NCI-H774 (cell line): ENCODE results near the gene PHF3.
A peak's percentile ranks its signal among the peaks of the same experiment; 100 is the strongest.

Experiments
- DNase-seq: peaks from one replicate; lab custom pipeline; 2025; lab: John Stamatoyannopoulos, UW

Gene PHF3, protein sequence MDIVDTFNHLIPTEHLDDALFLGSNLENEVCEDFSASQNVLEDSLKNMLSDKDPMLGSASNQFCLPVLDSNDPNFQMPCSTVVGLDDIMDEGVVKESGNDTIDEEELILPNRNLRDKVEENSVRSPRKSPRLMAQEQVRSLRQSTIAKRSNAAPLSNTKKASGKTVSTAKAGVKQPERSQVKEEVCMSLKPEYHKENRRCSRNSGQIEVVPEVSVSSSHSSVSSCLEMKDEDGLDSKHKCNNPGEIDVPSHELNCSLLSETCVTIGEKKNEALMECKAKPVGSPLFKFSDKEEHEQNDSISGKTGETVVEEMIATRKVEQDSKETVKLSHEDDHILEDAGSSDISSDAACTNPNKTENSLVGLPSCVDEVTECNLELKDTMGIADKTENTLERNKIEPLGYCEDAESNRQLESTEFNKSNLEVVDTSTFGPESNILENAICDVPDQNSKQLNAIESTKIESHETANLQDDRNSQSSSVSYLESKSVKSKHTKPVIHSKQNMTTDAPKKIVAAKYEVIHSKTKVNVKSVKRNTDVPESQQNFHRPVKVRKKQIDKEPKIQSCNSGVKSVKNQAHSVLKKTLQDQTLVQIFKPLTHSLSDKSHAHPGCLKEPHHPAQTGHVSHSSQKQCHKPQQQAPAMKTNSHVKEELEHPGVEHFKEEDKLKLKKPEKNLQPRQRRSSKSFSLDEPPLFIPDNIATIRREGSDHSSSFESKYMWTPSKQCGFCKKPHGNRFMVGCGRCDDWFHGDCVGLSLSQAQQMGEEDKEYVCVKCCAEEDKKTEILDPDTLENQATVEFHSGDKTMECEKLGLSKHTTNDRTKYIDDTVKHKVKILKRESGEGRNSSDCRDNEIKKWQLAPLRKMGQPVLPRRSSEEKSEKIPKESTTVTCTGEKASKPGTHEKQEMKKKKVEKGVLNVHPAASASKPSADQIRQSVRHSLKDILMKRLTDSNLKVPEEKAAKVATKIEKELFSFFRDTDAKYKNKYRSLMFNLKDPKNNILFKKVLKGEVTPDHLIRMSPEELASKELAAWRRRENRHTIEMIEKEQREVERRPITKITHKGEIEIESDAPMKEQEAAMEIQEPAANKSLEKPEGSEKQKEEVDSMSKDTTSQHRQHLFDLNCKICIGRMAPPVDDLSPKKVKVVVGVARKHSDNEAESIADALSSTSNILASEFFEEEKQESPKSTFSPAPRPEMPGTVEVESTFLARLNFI (N-terminal part only)

DNA sequence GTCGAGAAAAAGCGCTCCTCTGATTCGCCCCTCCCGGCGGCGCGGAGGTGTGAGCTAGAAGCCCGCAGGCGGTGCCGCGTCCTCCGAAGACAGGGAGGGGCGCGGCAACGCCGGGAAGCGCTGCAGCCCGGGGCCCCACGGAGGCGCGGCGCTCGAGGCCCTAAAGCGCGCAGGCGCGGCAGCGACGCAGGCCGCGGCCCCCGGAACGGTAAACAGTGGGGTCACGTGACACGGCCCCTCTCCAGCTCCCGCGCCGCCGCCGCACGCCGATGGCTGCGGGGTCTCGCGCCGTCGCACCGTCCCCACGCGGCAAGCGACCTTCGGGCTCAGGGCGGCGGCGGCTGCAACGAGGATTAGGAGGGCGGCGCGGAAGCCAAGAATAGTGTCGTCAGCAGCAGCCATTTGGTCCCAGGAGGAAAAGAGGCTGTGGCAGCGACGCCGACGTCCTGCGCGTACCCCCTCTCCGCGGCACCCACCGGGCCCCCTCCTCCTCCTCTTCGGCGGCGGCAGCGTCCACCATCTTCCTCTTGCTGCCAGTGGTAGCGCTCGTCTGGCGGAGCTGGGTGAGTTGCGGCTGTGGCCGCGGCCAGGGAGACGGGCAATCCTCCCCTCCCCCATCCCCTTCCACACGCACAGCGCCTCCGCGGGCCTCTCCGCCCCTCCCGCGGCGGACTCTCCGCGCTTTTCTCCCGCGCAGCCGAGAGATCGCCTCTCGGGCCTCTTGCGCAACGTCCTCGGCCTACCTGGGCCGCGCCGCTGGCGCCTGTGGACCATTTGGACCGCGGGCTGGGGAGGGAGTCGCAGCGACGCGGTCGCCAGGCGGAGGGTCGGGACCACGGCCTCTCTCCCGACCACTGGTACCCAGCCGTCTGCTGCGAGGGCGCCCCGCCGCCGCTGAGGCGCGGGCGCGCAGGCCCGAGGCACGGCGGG, at the start of gene PHF3:
Gene PHF3, plus strand, starts transcription at position 215 of the 930 bp plus-strand sequence. CDS start 10,750 bp downstream, outside the sequence.
- peak; percentile 97 for DNase-seq

DNA sequence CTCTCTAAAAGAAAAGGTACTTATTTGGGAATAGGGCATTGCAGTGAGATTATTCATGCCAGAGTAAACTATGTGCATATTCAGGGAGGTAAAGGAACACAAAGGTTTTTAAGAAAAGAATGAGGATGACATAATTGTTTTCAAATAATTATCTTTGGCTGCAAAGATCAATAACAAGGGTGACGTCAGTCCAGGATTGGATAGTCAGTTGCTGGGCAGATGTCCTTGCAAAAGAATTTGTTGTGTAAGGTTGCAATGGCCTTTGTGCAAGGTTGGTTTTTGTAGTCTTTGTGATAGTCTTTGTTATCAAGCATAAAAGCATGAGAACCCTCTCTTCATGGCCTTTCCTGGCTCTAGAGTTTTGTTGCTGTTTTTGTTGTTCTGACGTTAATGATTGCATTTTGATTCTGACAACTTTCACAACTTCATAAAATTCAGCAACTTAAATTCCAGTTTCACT, 45.6 kb upstream of the PHF3 start:
- DNase-seq = peak; percentile 69

DNA sequence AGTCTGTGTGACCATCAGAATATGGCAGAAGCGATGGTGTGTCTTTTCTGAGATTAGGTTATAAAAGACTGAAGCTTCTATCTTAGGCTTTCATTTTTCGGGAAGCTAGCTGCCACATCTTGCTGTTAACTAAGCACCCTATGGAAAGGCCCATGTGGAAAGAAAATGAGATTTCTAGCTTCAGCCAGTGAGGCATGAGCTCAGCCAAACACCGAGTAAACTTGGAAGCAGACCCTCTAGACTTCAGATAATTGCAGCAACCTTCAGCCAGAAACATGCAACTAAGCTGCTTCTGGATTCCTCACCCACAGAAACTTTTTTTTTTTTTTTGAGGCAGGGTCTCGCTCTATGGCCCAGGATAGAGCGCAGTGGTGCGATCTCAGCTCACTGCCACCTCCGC, 42.7 kb upstream of the PHF3 start:
- no peak for DNase-seq

DNA sequence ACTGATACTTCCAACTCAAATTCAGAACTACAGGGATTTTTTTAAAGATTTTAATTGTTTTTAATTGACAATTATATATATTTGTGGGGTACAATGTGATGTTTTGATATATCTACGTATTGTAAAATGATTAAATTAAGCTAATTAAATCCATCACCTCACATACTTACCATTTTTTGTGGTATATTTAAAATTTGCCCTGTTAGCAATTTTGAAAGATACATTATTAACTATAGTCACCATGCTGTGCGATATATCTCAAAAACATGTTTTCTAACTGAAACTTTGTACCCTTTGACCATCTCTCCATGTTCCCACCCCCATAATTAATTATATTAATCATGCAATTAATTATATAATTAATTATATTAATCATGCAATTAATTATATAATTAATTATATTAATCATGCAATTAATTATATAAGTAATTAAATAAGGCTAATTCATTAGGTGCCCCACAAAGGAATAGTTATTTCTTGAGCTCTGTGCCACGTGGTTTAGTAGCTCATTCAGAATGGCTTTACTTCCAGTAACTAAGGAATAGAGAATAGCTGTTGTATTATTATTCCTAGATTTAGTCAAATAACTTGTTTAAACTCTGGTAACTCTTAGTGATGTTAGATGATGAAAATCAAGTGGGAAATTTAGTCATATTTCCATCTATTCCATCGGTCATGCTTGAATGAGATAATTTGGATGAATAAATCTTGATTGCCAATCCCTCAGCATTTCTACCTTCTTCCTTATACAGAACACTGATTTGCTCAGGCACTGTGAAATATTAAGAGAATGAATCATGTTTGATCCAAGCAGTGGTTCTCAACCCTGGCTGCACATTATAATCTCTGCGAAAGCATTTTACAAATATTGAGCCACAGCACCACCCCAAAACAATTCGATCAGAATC, 38.2 kb upstream of the PHF3 start:
- DNase-seq = no peak

DNA sequence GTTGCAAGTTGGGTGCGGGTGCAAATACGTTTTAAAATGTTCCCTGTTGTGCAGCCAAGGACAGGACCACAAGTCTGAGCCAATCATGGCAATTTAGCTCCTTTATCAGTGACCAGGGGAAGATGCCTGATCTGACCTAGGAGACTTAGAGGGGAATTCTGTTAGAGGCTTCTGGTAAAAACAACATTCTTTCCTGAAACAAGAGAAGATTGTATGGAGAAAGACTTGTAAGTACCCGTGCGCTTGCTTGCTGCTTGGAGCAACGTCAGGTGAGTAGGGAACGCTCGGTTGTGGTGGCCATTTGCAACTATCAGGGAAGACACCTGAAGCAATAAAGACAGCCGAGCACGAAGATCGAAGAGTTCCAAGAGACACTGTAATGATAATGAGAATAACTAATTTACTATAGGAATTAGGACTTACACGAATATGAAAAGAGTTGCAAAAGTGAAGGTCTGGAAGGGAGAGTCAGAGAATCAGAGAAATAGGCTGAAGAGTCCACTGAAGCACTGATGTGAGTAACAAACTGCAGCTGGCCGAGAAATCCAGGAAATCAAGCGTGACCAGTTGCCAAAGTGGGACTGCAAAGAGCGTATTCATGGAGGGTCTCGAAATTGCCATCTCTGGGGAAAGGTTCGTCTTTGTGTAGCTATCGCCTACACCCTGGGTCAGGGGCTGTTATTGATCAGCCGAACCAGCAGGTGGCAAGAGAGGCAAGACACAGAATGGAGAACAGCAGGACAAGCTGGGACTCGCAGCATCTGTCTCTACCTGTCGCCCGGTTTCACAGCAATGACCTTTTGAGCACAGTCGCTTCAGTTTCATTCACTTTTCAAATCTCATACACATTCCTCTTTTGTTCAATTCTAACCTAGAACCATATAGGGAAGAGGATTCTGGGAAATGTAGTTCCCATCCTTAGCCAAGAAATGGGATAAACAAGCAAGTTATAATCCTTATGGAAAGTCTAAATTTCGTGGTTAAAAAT, 37.3 kb upstream of the PHF3 start:
- peak; percentile 79 for DNase-seq

DNA sequence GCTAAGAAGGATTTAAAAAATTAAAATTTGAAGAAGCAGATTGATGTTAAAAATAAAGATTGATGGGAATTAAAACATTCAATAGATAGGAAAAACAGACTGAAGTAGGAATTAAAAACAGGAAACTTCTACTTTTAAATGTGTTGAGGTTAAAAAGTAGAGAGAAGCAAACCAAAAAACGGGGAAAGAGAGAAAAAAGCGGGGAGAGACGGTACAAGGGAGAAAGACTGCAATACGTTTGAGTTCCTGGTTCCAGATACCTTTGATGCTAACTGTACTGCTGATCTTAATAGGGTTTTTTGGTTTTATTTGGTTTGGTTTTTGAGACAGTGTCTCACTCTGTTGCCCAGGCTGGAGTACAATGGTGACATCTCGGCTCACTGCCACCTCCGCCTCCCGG, 36.4 kb upstream of the PHF3 start:
- DNase-seq = no peak

DNA sequence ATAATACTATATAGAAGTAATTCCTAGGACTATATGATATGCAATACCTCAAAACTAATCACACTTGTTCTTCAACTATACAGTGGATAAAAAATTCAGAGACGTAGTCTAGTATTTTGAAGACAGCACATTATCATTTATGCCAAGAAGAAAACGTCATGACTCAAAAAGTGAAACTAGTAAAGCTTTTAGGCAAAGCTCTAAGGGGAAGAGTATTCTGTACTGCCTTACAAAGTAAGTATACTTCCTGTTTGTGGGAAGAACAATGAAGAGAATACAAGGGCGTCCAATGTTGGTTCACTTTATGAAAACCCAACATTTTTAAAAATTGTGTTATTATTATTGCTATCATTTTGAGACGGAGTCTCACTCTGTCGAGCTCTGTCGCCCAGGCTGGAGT, 35.5 kb upstream of the PHF3 start:
- DNase-seq = no peak

DNA sequence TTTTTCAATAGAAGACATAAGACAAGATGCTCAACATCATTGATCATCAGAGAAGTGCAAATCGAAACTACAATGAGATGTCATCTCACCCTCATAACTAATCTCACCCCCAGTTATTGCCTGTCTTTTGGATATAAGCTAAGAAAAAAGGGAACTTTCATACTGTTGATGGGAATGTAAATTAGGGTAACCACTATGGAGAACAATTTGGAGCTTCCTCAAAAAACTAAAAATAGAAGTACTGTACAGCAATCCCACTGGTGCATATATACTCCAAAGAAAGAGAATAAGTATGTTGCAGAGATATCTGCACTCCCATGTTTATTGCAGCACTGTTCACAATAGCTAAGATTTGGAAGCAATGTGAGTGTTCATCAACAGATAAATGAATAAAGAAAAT, 26.4 kb upstream of the PHF3 start:
- DNase-seq = no peak

DNA sequence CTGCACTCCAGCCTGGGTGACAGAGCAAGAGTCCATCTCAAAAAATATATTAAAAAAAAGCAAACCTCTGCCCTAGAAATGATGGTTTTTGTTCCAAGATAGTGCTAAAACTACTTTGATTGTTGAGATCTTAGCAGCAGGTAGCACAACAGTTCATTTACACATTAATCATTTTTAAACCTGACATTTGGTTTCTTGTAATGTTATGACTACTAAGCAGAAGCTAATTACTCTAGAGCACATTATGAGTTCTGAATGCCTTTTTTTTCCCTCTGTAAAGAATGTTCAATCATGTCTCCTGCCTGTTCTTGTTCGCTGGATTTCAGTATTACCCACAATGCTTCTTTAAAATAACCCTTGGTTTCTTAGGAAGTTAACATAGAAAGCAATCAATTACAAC, 24.7 kb upstream of the PHF3 start:
- no peak for DNase-seq

DNA sequence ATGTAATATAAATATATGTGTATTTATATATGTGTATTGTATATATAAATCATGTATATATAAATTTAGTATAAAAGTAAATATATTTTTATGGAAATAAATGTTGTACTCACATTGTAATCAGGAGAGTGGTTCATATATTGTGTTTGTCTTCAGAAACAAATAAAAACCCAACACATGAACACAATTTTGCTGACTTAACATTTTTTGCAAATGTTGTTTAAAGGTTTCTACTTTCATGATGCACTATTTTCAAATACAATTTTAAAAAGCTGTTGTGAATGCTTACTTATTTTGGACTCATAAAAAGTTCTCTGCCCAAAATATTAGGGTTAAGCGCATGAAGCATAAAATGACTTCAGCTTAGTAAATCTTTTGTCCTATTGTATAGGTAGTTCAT, 24.0 kb upstream of the PHF3 start:
- no peak for DNase-seq

DNA sequence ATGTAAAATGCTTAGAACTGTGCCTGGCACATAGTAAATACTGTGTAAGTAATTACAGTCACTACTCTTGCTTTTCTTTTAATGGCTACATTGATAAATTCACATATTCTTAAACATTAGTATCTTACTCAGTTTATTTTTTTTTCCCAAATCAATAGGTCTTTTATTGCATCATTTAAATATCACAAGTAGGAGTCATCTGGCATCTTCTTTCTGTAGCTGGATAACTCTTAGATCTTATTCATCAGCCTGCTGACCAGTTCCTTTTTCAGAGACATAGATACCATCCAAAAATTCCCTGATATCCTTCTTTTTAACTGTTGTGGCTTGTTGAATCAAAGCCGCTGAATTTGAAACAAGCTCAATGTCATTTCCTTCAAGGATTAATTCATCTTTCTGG, 20.0 kb upstream of the PHF3 start:
- DNase-seq = no peak

DNA sequence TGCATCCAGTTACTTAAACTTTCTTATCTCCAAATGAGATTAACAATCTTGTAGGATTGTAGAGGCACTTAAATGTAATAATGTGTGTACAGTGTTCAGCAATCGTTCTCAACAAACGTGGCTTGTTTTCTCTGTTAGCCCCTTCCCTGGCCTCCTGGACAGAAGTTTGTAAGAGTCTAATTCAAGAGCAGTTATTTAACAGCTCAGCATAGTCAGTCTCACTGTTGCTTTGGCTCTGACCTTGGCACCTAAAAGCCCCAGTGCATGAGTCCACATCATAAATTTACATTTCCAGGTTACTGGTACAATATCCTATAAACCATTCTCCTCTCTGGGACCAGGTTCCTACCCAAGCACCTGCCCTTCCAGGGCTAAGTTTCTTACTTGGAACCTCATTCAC, 11.5 kb upstream of the PHF3 start:
- DNase-seq = no peak

DNA sequence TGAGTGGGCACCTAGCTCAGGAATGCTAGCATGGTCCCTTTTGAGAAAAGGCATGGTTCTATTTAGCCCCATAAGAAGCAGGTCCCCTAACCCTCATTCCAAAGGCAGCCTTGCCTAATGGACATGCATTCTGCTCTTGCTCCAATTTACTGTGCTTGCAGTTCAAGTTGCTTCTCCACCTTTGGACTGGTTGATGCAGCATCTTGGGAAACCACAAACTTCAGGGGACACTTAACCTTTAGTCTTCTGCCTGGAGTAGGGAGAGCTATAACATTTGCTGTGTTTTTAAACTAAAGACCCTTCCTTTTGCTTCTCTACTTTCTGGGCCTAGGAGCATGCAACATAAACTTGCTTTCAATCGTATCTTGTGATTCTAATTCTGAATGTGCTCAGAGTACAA, 5.1 kb upstream of the PHF3 start:
- no peak for DNase-seq

DNA sequence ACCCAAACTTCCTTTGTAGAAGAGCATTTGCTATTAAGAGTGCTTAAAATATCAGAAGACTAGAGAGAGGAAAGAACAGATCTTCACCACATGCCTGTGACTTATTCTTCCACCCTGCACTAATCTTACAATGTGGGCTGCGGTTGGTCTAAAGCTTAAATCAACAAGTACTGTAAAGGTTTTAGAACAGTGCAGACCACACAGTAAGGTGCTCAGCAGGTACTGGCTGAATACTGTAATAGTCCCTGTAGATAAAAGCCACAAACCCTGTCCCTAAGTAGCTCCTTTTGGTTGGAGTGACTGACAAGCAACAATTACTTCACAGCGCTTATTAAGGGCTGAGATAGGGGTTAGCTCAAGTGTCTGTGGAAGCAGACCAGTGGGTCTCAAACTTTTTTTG, 972 bp upstream of the PHF3 start:
- DNase-seq = no peak

DNA sequence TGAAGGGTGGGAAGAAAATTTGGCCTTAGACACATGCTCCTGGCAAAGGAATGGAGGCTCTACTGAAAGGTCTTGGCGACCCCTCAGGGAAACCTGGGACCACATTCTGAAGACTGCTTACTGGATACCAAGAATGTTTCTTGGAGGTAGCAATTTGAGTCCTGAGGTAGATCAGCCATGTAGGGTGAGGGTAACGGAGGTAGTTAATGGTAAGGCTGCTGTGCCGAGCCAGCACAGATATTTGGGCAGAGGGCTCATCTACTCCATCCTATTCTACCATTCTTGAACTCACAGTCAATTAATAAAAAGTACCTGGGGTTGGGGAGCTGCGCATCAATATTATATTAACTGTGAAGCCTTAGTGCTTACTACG, 401 bp upstream of the PHF3 start:
- DNase-seq = no peak

DNA sequence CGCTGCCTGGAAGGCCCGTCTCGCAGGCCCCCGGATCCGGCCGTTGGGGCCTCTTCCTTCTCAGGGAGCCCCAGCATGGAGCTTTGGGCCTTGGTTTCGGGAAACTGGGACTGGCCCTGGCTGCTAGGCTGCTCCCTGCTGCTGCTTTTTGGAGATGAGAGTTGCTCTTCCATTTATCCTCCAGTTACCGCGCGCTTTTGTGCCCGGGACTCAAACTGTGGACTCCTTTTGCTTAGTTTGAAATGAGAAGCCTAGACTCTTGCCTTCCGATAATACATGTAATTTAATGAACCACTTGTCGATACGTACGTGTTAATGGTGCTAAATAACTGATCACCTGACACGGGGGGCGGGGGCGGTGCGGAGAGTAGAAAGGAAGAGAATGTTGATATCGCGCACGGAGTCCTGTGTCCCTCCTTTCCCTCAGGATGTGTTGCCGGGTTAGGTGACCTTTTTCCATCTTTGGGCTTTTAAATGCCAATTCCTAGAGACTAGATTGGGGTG, 968 bp downstream of the PHF3 start:
- DNase-seq = peak; percentile 37

DNA sequence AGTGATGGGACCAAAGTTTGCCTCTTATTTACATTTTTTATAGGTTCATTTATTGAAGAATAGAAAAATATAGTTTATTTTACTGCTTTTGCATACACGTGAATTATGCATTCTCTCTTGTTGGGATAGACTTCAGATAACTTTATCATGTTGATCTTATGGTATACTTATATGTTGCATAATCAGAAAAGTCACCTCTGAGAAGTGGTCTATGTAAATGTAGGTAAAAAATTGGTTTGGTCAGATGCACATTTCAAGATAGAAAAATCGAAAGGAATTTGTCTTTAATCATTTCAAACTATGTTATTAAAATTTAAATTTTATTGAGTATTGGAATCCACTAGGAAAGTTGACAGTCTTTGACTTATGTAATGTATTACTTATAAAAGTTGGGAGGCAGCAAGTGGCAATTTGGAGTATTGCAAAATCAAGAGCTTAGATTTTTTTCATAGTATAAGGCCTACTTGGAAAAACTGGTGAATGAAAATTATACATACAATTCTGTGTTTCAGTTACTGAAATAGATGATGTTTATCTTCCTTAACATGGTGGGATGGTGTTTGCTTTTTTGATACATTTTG, 2.4 kb downstream of the PHF3 start:
- DNase-seq = no peak

DNA sequence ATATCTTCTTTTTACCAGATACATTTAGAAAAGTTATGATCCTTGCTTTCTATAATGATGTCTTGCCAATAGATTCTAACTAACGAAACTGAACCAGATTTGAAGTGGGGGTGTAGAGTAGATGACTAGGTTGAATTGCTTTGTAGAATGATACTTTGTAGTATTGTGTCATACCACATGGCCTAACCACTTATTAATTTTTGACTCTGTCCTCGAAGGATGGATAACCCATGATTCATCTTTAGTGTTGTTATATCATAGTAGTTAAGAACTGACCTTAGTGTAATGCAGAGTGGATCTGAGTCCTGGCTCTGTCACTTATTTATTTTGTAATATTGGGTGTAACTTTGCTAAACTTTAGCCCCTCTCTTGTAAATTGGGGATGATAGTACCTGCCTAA, 4.5 kb downstream of the PHF3 start:
- no peak for DNase-seq
